Dendritic cell treated with granulocyte-macrophage colony-stimulating factor and Interleukin-4, amounts not matched to agents 40 ng/mL and 50 ng/mL, for 4 days (primary cell): ENCODE measurements around the gene DGCR2.

Experiments
- H3K27ac Mint-ChIP-seq: one replicate; pipeline ENCODE4 v1.8.0; 2022; ENCODE audit warnings: mild to moderate bottlenecking, mixed read lengths
- H3K27me3 Mint-ChIP-seq: one replicate; pipeline ENCODE4 v1.8.0; 2022; ENCODE audit warnings: mild to moderate bottlenecking, mixed read lengths
- H3K36me3 Mint-ChIP-seq: one replicate; pipeline ENCODE4 v1.8.0; 2022; ENCODE audit warnings: low read depth, mixed read lengths
- H3K4me1 Mint-ChIP-seq: one replicate; pipeline ENCODE4 v1.8.0; 2022; ENCODE audit warnings: low read depth, mixed read lengths
- H3K4me3 Mint-ChIP-seq: one replicate; pipeline ENCODE4 v1.8.0; 2022; ENCODE audit warnings: mild to moderate bottlenecking, moderate library complexity, mixed read lengths
- H3K9me3 Mint-ChIP-seq: one replicate; pipeline ENCODE4 v1.8.0; 2022; ENCODE audit warnings: mixed read lengths
- intact Hi-C: fragments of 100-400 bp; cut with micrococcal nuclease; formaldehyde crosslinking; loops from one replicate; pipeline ENCODE4 v1.15.0; 2022

The DGCR2 gene

DNA sequence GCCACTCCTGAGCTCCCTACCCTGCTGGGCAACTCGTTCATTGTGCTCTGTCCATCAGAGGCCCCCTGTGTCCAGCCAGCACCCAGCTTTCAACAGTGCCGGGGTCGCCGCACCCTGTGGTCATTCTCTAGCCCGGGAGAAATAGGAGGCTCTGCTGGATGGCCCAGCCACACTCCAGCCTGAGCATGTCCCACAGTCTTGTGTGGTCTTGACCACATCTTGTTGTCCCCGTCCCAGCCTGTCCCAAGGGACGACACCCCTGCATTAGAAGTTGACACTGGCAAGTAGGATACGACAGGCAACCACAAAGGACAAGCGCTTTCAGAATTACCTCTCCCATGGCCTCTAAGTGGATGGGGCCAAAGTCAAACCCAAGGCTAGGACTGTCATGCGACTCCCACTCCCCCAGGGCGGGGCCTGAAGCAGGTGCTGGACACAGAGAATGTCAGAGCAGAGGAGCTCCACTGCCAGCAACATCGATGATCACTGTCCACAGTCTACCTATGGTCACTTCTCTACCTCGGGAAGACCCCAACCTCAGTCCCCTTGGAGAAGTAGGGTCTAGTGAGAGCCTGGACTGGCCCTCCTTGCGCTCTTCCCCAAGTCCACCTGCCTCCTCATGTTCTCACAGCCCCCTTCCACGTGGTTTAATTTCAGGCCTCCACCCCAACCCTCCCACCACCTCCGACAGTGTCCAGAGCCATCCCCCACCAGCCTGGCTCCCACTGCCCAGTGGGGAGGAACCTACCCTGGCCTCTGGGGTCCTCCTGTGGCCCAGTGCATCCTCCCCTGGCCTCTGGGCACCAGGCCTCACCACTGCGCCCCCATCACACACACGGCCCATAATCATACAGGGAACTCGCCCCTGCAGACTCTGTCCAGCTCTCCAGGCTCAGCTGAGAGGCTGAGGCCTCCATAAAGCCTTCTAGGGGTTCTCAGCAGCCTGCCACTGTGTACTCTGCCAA is 4.4 kb upstream of the DGCR2 start:
- intact Hi-C loops: no loop called here
- H3K36me3 Mint-ChIP-seq: peaks cover 17% of the 10 kb centered on the region
- peaks cover 2% of the 10 kb centered on the region for H3K27me3 Mint-ChIP-seq

DNA sequence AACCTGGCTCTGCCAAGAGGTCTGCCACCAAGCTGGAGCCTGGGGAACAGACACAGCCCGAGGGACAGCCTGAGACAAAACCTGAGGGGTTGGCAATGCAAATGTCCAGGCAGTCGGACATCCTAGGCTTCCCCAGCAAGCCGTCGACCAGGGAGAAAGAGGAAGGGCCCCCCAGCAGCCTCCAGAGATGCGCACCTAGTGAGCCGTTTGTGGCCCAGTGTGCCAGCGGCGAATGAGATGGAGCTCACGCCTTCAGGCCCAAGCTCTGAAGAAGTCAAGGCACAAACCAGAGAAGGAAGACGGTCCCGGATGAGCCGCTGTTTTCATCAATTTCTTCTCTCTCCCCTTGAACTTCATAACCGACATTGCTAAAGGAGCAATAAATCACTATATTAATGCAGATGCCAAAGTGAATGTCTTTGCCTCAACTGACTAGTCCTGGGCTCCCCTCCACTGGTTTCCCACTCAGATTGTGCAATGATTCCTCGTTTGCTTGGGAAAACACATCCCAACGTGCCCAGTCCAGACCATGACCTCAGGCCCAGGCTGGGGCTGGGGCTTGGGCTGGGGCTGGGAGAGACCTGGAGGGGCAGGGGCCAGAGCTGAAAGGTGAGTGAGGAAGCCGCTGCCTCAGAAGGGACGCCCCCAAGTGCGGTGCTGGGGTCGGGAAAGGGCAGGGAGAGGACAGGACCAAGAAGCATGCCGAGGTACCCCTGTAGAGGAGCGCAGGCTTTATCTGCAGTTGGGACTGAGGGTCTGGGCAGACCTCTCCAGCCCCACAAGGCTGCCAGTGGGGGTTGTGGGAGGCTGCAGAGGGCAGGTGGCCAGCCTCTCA is 3.5 kb upstream of the DGCR2 start:
- Mint-ChIP-seq H3K27me3 (peaks cover 2% of the 10 kb centered on the region), H3K4me3 (no peak overlapping the region), H3K9me3 (no peaks in the 10 kb centered on the region), H3K4me1 (peaks cover 18% of the 10 kb centered on the region), H3K27ac (no peak overlapping the region), H3K36me3 (peaks cover 14% of the 10 kb centered on the region)
- intact Hi-C loops: no loop called here

More for the DNA sequence above, 4.4 kb upstream of the DGCR2 start:
- Mint-ChIP-seq H3K4me3 (no peak overlapping the region), H3K4me1 (peaks cover 9% of the 10 kb centered on the region), H3K27ac (no peak overlapping the region), H3K9me3 (no peaks in the 10 kb centered on the region)

DNA sequence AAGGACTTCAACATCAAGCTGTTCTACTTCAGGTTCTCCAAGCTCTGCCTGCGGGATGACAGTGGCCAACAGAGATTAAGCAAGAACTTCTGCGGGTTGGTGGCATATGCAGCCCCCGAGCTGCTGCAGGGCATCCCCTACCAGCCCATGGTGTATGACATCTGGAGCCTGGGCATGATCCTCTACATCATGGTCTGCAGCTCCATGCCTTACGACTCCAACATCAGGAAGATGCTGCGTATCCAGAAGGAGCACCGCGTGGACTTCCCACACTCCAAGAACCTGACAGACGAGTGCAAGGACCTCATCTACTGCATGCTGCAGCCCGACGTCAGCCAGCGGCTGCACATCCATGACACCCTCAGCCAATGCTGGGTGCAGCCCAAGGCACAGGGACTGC is 2.8 kb upstream of the DGCR2 start:
- H3K9me3 Mint-ChIP-seq: no peaks in the 10 kb centered on the region
- no peak overlapping the region for H3K27ac Mint-ChIP-seq
- intact Hi-C loops: no loop called here
- peaks cover 25% of the 10 kb centered on the region for H3K4me1 Mint-ChIP-seq
- H3K4me3 Mint-ChIP-seq: no peak overlapping the region
- peaks cover 19% of the 10 kb centered on the region for H3K36me3 Mint-ChIP-seq
- peaks cover 2% of the 10 kb centered on the region for H3K27me3 Mint-ChIP-seq

DNA sequence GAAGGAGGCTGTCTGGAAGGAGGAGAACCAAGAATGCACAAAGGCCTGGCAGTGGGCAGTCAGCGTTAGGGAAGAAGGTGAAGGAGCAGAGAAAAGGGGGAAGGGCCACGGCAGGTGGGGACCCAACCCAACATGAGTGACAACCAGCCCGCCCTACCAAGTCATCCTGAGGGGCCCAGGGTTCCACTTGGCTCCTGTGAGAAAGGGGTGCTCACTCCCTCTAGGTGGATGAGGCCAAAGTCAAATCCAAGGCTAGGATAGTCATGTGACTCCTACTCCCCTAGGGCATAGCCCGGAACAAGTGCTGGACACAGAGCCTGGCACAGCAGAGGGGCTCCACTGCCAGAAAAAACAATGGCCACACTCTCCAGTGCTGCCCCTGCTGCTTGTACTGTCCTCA is 2.2 kb upstream of the DGCR2 start:
- Mint-ChIP-seq H3K36me3 (peaks cover 24% of the 10 kb centered on the region), H3K4me1 (peaks cover 31% of the 10 kb centered on the region), H3K9me3 (no peaks in the 10 kb centered on the region), H3K27me3 (peaks cover 2% of the 10 kb centered on the region), H3K4me3 (no peak overlapping the region), H3K27ac (no peak overlapping the region)
- intact Hi-C loops: loop anchor here (5.0 kb wide), 1 partner anchor 168 kb away; the partner anchor contains the start of gene CLTCL1

DNA sequence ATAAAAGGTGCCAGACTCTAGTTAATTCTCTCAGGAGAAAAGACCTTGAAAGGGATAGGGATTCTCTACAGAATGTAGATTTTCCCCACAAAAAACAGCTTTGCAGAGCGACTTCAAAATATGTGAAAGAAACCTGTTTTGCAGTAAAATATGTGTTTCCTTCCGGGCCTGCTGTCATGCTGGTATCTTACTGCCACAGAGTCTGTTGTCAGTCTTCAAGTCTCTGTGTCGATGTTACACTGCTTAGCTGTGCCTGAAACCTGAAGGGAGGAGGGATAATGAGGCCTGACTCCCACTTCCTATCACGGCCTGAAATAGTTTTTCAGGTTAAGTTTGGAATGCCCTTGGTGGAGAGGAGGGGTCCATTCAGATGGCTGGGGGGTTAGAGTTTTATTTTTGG is 1.7 kb upstream of the DGCR2 start:
- Mint-ChIP-seq H3K27ac (no peak overlapping the region), H3K4me3 (no peak overlapping the region), H3K36me3 (peaks cover 24% of the 10 kb centered on the region)

DNA sequence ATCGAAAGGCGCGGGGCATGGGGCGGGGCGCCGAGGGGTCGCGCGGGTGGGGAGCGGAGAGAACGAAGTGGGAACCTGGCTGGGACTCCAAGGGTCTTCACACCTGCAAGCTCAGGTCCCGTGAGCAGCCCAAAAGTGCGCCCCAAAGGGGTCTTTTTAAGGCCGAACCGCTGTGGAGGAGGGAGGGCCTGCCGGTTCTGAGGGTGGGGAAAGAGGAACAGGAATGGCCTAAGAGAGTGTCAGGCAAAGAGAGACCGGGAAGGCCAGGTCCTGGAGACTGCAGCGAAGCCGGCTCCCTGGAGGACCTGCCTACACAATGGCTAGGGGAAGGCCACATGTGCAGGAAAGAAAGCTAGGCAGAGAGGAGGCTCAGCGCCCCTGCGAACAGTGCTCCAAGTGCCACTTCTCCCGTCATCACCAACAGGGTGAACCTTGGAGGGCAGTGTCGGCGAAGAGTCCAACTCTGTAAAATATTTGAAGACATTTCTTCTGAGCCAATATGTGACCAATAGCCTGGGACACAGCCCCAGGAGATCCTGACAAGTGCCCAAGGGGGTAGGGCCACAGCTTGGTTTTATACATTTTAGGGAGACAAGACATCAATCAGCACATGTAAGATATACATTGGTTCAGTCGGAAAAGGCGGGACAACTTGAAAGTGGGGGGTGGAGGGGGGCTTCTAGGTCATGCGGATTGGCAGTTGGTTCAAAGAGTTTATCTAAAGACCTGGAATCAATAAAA is 710 bp upstream of the DGCR2 start:
- Mint-ChIP-seq H3K36me3 (peaks cover 24% of the 10 kb centered on the region), H3K4me3 (peak overlapping the region; percentile 89), H3K4me1 (peaks cover 46% of the 10 kb centered on the region), H3K27ac (peak overlapping the region; percentile 85), H3K27me3 (peaks cover 2% of the 10 kb centered on the region), H3K9me3 (no peaks in the 10 kb centered on the region)
- intact Hi-C loops: loop anchor here (1.0 to 5.0 kb wide), 3 partner anchors 21 to 169 kb away; partner anchors contain the start of genes CLTCL1, ESS2 and SLC25A1

More for the DNA sequence above, 1.7 kb upstream of the DGCR2 start:
- peaks cover 36% of the 10 kb centered on the region for H3K4me1 Mint-ChIP-seq
- intact Hi-C loops: loop anchor here (2.0 to 5.0 kb wide), 2 partner anchors 55 to 168 kb away; partner anchors contain the start of genes CLTCL1 and SLC25A1
- H3K27me3 Mint-ChIP-seq: peaks cover 2% of the 10 kb centered on the region
- H3K9me3 Mint-ChIP-seq: no peaks in the 10 kb centered on the region

DNA sequence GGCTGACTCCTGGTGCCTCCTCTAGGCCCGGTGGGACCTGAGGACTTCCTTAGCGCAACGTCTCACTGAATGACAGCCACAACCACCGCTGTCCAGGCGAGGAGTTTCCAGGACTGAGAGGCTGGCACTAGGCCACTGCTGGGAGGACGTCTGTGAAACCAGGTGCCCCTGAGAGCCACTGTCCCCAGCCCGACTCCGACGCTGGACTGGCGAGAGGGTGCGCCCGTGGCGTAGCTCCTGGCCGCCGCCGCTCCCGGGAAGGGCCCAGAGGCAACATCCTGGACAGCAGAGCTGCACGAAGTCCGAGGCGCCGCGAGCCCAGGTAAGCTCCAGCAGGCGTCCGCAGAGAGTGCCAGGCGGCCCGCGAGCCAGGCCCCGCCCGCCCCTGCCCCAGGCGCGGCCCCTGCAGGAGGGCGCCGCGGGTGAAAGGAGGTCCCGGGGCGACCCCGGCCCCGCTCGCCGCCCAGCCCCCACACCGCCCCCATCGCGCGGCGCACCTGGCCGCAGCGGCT is 525 bp downstream of the DGCR2 start:
- Mint-ChIP-seq H3K9me3 (no peaks in the 10 kb centered on the region), H3K27ac (peak overlapping the region; percentile 85), H3K4me1 (peaks cover 58% of the 10 kb centered on the region), H3K4me3 (peak overlapping the region; percentile 89), H3K27me3 (peaks cover 2% of the 10 kb centered on the region), H3K36me3 (peaks cover 24% of the 10 kb centered on the region)
- intact Hi-C loops: loop anchor here (1.0 to 5.0 kb wide), 3 partner anchors 23 to 171 kb away; partner anchors contain the start of genes CLTCL1, ESS2 and SLC25A1

DNA sequence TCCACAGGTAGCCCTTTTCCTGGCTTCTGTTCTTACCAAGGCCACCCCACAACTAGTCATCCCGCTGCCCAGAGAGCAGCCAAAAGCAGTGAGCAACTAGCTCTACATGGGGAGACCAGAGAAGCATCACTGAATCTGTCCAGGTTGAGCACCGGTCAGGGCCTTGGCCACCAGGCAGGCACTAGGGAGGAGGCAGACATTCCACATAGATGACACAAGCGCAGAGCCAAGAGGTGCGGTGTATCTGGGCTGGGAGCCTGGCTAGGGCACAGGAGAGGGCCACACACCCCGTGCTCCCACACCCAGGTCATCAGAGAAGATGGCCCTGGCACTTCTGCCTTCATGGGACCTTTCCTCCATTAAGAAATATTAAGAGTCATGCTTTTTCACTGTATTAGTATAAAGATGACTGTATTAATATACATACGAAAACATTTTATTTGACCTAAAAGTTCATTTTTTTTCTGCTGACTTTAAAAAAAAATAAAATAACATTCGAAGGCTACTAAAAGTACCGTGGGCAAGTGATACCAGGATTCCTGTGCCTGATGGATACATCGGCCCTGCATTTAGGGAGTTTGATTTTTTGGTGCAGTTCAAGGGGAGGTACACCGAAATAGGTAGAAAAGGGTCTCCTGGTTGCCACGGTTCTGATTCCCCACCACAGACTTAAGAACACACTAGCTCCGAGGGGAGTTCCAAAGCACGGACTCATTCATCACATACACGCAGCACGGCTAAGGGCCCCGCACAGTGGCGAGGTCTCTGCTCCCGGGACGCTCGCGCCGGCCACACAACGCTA is 1.2 kb downstream of the DGCR2 start:
- H3K27ac Mint-ChIP-seq: peak overlapping the region; percentile 85
- peaks cover 2% of the 10 kb centered on the region for H3K27me3 Mint-ChIP-seq
- peak overlapping the region; percentile 89 for H3K4me3 Mint-ChIP-seq
- peaks cover 65% of the 10 kb centered on the region for H3K4me1 Mint-ChIP-seq
- no peaks in the 10 kb centered on the region for H3K9me3 Mint-ChIP-seq
- peaks cover 29% of the 10 kb centered on the region for H3K36me3 Mint-ChIP-seq
- intact Hi-C loops: loop anchor here (5.0 kb wide), 1 partner anchor 171 kb away; the partner anchor contains the start of gene CLTCL1

DNA sequence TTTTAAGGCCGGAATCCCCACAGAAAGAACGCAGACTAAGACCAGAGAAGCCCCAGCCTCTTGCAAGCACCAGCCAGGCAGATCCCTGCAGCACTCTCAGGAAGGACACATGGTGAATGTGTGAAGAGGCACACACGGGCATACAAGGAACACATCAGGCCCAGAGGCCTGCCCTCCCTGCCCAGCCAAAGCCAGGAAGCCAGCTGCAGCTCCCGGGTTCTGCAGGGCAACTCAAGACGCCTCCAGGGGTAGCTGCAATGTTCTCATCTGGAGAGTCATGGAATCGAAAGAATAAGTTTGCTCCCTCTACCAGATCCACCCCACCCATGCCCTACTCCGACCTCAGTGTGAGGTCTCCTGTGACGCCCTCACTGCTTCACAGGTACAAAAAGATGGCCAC is 2.3 kb downstream of the DGCR2 start:
- Mint-ChIP-seq H3K9me3 (no peaks in the 10 kb centered on the region), H3K27ac (no peak overlapping the region), H3K36me3 (peaks cover 38% of the 10 kb centered on the region), H3K4me1 (peaks cover 76% of the 10 kb centered on the region), H3K4me3 (no peak overlapping the region), H3K27me3 (peaks cover 2% of the 10 kb centered on the region)
- intact Hi-C loops: loop anchor here (5.0 kb wide), 1 partner anchor 172 kb away; the partner anchor contains the start of gene CLTCL1

DNA sequence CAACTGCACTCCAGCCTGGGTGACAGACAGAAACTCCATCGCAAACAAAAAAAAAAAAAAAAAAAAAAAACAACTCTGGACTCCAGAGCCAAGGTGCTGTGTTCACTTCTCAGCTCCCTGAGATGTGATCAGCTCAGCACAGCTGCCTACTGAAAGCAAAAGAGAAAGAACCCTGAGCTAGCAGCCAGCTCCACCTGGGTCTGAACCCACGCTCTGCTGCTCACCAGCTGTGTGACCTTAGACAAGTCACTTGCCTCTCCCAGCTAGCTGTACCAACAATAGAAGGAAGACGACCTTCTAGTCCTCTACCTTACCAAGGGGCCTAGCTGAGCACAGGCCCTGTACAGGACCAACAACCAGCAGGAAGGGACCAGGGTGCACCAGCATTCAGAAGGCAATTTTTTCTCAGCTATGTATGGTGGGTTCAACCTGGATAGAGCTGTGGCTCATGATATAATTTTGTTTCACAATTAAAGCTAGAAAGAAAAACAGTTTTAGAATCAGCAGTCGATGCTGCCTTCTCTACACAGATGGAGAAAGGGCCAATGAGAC is 3.8 kb downstream of the DGCR2 start:
- H3K9me3 Mint-ChIP-seq: no peaks in the 10 kb centered on the region
- H3K27ac Mint-ChIP-seq: no peak overlapping the region
- peaks cover 38% of the 10 kb centered on the region for H3K36me3 Mint-ChIP-seq
- H3K4me1 Mint-ChIP-seq: peaks cover 84% of the 10 kb centered on the region
- intact Hi-C loops: no loop called here
- H3K27me3 Mint-ChIP-seq: peaks cover 2% of the 10 kb centered on the region
- no peak overlapping the region for H3K4me3 Mint-ChIP-seq

DNA sequence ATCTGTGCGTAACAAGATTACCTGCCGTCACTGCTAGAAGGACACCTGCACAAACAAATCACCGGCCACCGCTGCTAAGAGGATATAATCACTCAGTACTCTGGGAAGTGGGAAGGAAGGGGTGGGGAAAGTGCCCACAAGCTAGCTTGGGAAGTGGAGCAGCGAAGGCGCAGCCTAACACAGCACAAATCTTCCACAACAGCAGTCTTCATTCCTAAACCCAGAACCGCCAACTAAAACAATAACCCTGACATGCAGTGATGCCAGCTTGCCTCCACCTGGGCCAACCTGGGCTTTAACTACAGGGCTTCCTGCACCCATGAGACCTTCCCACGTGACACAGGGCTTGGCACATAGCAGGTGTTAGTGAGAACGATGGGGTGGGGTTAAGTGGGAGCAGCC is 5.1 kb downstream of the DGCR2 start:
- Mint-ChIP-seq H3K27ac (no peak overlapping the region), H3K27me3 (no peaks in the 10 kb centered on the region), H3K4me3 (no peak overlapping the region), H3K9me3 (no peaks in the 10 kb centered on the region), H3K4me1 (peaks cover 82% of the 10 kb centered on the region), H3K36me3 (peaks cover 32% of the 10 kb centered on the region)
- intact Hi-C loops: no loop called here

DNA sequence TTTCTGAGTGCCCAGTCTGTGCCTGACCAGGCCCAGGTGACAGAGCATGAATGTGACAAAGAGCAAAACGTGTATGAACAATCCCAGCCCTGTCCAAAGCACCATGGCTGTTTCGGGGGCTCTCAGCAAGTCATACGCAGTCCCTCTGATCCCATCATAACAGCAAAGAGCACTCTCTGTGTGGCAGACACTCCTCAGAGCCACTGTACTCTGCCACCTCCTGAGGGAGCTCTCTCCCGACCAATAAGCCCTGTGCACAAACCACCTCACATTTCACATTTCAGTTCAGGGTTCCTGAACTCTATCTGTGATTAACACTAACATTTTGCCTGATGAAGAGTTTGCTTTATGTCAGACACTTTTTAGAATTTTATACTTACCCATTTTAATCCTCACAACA is 6.6 kb downstream of the DGCR2 start:
- Mint-ChIP-seq H3K9me3 (no peaks in the 10 kb centered on the region), H3K4me1 (peaks cover 83% of the 10 kb centered on the region), H3K27me3 (no peaks in the 10 kb centered on the region), H3K4me3 (no peak overlapping the region), H3K36me3 (peaks cover 24% of the 10 kb centered on the region), H3K27ac (peak overlapping the region; percentile 7)
- intact Hi-C loops: no loop called here
